NAMALWA (cell line): Measurements from ENCODE around the gene STH.
A peak's percentile ranks its signal among the peaks of the same experiment; 100 is the strongest.
"Not testable (repeated sequence)": the region's sequence is repeated elsewhere in the genome, so short reads cannot be mapped to it uniquely, and the experiment has no call there.

Experiments
- DNase-seq: peaks from one replicate; pipeline ENCODE4 v3.0.0-alpha.2; 2015; ENCODE audit warnings: low spot score

STH gene

DNA sequence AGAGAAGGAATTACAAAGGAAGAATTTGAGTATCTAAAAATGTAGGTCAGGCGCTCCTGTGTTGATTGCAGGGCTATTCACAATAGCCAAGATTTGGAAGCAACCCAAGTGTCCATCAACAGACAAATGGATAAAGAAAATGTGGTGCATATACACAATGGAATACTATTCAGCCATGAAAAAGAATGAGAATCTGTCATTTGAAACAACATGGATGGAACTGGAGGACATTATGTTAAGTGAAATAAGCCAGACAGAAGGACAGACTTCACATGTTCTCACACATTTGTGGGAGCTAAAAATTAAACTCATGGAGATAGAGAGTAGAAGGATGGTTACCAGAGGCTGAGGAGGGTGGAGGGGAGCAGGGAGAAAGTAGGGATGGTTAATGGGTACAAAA, 7.0 kb downstream of the STH start:
- DNase-seq: not testable (repeated sequence)

DNA sequence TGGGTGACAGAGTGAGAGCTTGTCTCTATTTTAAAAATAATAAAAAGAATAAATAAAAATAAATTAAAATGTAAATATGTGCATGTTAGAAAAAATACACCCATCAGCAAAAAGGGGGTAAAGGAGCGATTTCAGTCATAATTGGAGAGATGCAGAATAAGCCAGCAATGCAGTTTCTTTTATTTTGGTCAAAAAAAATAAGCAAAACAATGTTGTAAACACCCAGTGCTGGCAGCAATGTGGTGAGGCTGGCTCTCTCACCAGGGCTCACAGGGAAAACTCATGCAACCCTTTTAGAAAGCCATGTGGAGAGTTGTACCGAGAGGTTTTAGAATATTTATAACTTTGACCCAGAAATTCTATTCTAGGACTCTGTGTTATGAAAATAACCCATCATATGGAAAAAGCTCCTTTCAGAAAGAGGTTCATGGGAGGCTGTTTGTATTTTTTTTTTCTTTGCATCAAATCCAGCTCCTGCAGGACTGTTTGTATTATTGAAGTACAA, 8.5 kb downstream of the STH start:
- no peak for DNase-seq

DNA sequence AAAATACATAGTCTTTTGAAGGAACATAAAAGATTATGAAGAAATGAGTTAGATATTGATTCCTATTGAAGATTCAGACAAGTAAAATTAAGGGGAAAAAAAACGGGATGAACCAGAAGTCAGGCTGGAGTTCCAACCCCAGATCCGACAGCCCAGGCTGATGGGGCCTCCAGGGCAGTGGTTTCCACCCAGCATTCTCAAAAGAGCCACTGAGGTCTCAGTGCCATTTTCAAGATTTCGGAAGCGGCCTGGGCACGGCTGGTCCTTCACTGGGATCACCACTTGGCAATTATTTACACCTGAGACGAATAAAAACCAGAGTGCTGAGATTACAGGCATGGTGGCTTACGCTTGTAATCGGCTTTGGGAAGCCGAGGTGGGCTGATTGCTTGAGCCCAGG, 9.5 kb downstream of the STH start:
- no peak for DNase-seq

DNA sequence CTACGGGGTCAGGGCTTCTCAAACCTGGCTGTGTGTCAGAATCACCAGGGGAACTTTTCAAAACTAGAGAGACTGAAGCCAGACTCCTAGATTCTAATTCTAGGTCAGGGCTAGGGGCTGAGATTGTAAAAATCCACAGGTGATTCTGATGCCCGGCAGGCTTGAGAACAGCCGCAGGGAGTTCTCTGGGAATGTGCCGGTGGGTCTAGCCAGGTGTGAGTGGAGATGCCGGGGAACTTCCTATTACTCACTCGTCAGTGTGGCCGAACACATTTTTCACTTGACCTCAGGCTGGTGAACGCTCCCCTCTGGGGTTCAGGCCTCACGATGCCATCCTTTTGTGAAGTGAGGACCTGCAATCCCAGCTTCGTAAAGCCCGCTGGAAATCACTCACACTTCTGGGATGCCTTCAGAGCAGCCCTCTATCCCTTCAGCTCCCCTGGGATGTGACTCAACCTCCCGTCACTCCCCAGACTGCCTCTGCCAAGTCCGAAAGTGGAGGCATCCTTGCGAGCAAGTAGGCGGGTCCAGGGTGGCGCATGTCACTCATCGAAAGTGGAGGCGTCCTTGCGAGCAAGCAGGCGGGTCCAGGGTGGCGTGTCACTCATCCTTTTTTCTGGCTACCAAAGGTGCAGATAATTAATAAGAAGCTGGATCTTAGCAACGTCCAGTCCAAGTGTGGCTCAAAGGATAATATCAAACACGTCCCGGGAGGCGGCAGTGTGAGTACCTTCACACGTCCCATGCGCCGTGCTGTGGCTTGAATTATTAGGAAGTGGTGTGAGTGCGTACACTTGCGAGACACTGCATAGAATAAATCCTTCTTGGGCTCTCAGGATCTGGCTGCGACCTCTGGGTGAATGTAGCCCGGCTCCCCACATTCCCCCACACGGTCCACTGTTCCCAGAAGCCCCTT, 10.9 kb downstream of the STH start:
- no peak for DNase-seq

DNA sequence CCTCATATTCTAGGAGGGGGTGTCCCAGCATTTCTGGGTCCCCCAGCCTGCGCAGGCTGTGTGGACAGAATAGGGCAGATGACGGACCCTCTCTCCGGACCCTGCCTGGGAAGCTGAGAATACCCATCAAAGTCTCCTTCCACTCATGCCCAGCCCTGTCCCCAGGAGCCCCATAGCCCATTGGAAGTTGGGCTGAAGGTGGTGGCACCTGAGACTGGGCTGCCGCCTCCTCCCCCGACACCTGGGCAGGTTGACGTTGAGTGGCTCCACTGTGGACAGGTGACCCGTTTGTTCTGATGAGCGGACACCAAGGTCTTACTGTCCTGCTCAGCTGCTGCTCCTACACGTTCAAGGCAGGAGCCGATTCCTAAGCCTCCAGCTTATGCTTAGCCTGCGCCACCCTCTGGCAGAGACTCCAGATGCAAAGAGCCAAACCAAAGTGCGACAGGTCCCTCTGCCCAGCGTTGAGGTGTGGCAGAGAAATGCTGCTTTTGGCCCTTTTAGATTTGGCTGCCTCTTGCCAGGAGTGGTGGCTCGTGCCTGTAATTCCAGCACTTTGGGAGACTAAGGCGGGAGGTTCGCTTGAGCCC, 11.6 kb downstream of the STH start:
- no peak for DNase-seq

- DNase-seq: no peak
These were observed 12.9 kb downstream of the STH start for GRCh38 chr17:46011711-46012505.

DNA sequence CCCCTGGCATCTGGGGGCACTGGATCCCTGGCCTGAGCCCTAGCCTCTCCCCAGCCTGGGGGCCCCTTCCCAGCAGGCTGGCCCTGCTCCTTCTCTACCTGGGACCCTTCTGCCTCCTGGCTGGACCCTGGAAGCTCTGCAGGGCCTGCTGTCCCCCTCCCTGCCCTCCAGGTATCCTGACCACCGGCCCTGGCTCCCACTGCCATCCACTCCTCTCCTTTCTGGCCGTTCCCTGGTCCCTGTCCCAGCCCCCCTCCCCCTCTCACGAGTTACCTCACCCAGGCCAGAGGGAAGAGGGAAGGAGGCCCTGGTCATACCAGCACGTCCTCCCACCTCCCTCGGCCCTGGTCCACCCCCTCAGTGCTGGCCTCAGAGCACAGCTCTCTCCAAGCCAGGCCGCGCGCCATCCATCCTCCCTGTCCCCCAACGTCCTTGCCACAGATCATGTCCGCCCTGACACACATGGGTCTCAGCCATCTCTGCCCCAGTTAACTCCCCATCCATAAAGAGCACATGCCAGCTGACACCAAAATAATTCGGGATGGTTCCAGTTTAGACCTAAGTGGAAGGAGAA, 13.5 kb downstream of the STH start:
- no peak for DNase-seq

- DNase-seq: no peak
These were observed 14.1 kb downstream of the STH start for GRCh38 chr17:46013127-46013501.

GRCh38 chr17:46013502-46014165, 14.6 kb downstream of the STH start:
- no peak for DNase-seq

GRCh38 chr17:46019408-46019925, 20.4 kb downstream of the STH start:
- not testable (repeated sequence) for DNase-seq

DNA sequence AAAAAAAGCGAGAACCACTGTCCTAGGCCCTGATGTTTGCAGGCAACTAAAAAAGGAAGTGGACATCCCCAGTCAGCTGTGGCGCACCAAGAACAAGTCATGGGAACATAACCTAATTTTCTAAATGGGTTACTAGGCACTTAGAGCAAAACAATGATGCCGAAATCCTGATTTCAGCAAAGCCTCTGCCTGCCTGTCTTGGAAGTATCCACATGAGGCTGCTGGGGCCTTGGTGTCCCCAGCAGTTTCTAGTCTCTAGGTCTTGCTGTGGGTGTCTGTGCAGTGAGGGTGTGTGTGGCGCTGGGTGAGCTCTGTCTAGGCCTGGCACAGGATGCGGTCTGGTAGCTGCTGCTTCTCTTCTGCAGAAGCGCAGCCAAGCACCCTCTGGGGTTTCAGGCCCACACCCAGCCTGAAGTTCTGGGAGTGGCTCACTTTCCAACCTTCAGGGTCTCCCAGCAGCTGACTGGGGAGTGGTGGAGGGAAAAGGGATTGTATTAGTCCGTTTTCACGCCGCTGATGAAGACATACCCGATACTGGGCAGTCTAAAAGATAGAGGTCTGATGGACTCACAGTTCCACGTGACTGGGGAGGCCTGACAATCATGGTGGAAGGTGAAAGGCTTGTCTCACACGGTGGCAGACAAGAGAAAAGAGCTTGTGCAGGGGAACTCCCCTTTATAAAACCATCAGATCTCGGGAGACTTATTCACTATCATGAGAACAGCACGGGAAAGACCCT, 21.1 kb downstream of the STH start:
- no peak for DNase-seq

GRCh38 chr17:46020998-46021397, 21.9 kb downstream of the STH start:
- no peak for DNase-seq

- not testable (repeated sequence) for DNase-seq
These were observed 24.3 kb downstream of the STH start for GRCh38 chr17:46023366-46023765.

DNA sequence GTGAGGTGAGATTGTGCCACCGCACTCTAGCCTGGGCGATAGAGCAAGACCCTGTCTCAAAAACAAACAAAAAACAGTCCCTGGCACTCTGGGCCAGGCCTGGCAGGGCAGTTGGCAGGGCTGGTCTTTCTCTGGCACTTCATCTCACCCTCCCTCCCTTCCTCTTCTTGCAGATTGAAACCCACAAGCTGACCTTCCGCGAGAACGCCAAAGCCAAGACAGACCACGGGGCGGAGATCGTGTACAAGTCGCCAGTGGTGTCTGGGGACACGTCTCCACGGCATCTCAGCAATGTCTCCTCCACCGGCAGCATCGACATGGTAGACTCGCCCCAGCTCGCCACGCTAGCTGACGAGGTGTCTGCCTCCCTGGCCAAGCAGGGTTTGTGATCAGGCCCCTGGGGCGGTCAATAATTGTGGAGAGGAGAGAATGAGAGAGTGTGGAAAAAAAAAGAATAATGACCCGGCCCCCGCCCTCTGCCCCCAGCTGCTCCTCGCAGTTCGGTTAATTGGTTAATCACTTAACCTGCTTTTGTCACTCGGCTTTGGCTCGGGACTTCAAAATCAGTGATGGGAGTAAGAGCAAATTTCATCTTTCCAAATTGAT, 24.8 kb downstream of the STH start:
- DNase-seq: no peak

GRCh38 chr17:46024590-46024989, 25.5 kb downstream of the STH start:
- DNase-seq: no peak

- DNase-seq: no peak
These were observed 26.0 kb downstream of the STH start for GRCh38 chr17:46025060-46025459.

GRCh38 chr17:46025510-46026165, 26.6 kb downstream of the STH start:
- no peak for DNase-seq

- peak; percentile 52 for DNase-seq
These were observed 27.4 kb downstream of the STH start for GRCh38 chr17:46026166-46027047.
